Airway epithelial cell (primary cell): ENCODE data around the gene TSPAN17. TPM values are rescaled to one million over a fixed set of nuclear protein-coding genes. Genes with fewer than 3 reads are reported as not detected.

ENCODE experiments used
- total RNA-seq: library from RNA; depleted of rRNA; stranded (reverse); fragments of >200 nt; gene quantifications from 2 replicates; pipeline ENCODE4 v1.2.3, GENCODE V29; 2015

Gene TSPAN17
- 30.5 and 37.2 TPM in 2 replicates for total RNA-seq

DNA sequence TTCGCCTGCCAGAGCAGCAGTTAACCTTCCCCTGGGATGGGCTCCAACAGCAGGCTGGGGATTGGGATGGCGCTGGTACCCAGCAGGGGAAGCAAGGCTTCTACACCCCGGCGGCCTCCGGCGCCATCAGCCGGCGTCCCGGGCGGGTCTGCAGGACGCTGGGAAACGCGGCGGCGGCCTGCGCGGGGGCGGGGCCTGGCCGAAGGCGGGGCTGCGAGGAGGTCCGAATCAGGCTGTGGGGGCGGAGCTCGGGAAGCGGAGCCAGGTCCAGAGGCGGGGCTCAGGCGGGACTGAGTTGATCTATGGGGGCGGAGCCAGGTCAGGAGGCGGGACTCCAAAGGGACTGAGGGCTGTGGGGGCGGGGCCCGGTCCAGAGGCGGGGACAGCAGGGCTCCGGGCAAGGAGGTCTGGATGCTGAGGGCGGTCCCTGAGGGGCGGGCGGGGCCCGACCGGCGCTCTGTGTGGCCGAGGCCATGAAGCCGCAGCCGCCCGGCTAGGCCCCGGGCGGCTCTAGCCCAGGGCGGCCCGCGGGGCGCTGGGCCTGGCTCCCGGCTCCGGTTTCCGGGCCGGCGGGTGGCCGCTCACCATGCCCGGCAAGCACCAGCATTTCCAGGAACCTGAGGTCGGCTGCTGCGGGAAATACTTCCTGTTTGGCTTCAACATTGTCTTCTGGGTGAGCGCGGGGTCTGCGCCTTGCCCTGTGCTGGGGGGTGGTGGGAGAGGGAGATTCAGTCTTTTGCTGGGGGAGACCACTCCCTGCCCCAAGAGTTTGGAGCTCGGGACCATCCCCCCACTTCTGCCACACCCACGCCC is at the start of gene TSPAN17:
Gene TSPAN17, plus strand, starts transcription at position 455 of the 813 bp plus-strand sequence. Its CDS starts 132 bp downstream, at position 587.

GRCh38 chr5:176609724-176610434 is 37.4 kb upstream of the TSPAN17 start, which contains the start of gene GPRIN1:
Gene GPRIN1 (minus strand): TSS chr5:176610156. CDS start chr5:176599834, 10,322 bp downstream.

GRCh38 chr5:176629853-176630680 is 17.2 kb upstream of the TSPAN17 start, which contains the start of the genes EIF4E1B and SNCB:
Gene EIF4E1B (plus strand): TSS chr5:176630675. CDS start chr5:176642788, 12,113 bp downstream.
Gene SNCB (minus strand): TSS chr5:176630534. CDS start chr5:176629654, 880 bp downstream.

Other genes starting within 250 kb of the TSPAN17 start
- gene CLTB, start 230.9 kb upstream of the TSPAN17 start, total RNA-seq: 377 and 389 TPM in 2 replicates
- 25.2 and 35.5 TPM in 2 replicates for gene FAF2, start 199.1 kb upstream of the TSPAN17 start, total RNA-seq
- gene RNF44, start 110.1 kb upstream of the TSPAN17 start, total RNA-seq: 13.0 and 19.1 TPM in 2 replicates
- gene CDHR2, start 98.1 kb upstream of the TSPAN17 start, total RNA-seq: 0.07 TPM in 1 of 2 replicates, not detected in the other
- gene GPRIN1, start 37.3 kb upstream of the TSPAN17 start, total RNA-seq: 5.3 and 7.3 TPM in 2 replicates
- 0.14 and 1.0 TPM in 2 replicates for gene SNCB, start 16.9 kb upstream of the TSPAN17 start, total RNA-seq
- not detected in 2 replicates for gene EIF4E1B, start 16.8 kb upstream of the TSPAN17 start, total RNA-seq
- 0.05 TPM in 1 of 2 replicates, not detected in the other for gene UNC5A, start 163.1 kb downstream of the TSPAN17 start, total RNA-seq